Thoracic aorta (tissue), 2 donors: ENCODE measurements around the gene ZNF777. TPM values are rescaled to one million over a fixed set of nuclear protein-coding genes. Genes with fewer than 3 reads are reported as not detected.

Source experiments
- ATAC-seq: fragments of 150-250 bp; one replicate; pipeline ENCODE4 v1.8.0; 2017; ENCODE audit warnings: low read depth; ENCODE audit not compliant: insufficient number of reproducible peaks, low FRiP score
- DNase-seq: peaks from one replicate; pipeline ENCODE4 v3.0.0-alpha.2; 2020; ENCODE audit warnings: low spot score
- H3K27ac ChIP-seq, 2 donors: fragments of 200-600 bp; sonication (generic); 1 replicate in 1 of 2; 2 replicates in 1 of 2; pipeline ENCODE4 v1.5.1; 2016; ENCODE audit warnings: mild to moderate bottlenecking in 2 of 2, moderate library complexity in 2 of 2
- H3K27me3 ChIP-seq: fragments of 200-600 bp; sonication (generic); replicated peaks from 2 replicates; pipeline ENCODE4 v1.6.0; 2016; ENCODE audit warnings: mild to moderate bottlenecking; ENCODE audit not compliant: insufficient read depth
- H3K36me3 ChIP-seq: fragments of 200-600 bp; sonication (generic); one replicate; pipeline ENCODE4 v1.5.1; 2016
- H3K4me1 ChIP-seq, 2 donors: fragments of 200-600 bp; sonication (generic); 1 replicate in 1 of 2; 2 replicates in 1 of 2; pipeline versions ENCODE4 v1.5.1 to v1.6.0; 2016; ENCODE audit warnings: low read depth in 2 of 2, mild to moderate bottlenecking in 1 of 2; ENCODE audit not compliant: control insufficient read depth in 1 of 2
- H3K4me3 ChIP-seq: fragments of 200-600 bp; sonication (generic); 2 replicates; pipeline ENCODE4 v1.5.1; 2016; ENCODE audit warnings: mild to moderate bottlenecking
- H3K9me3 ChIP-seq: fragments of 200-600 bp; sonication (generic); 2 replicates; pipeline ENCODE4 v1.5.1; 2016
- CTCF ChIP-seq: fragments of 200-600 bp; sonication (generic); IDR thresholded peaks from one replicate; pipeline ENCODE4 v1.5.1; 2019; ENCODE audit warnings: antibody characterized with exemption
- total RNA-seq, 2 donors: library from RNA; depleted of rRNA; stranded (reverse); fragments of >200 nt; gene quantifications; one replicate each; pipeline versions ENCODE4 v1.1.0 to v1.2.3, GENCODE V29; 2016

Gene ZNF777
- total RNA-seq, 2 donors from 2014 or later = 5.3 to 8.2 TPM

- H3K9me3 ChIP-seq = peaks cover 3% of the 10 kb centered on the region
- H3K27ac ChIP-seq = no peak overlapping the region
- ATAC-seq (no peak), DNase-seq (no peak)
- TF ChIP-seq CTCF = no peak
- H3K4me1 ChIP-seq = no peaks in the 10 kb centered on the region
- no peak overlapping the region for H3K4me3 ChIP-seq
- H3K36me3 ChIP-seq = no peaks in the 10 kb centered on the region
- no peaks in the 10 kb centered on the region for H3K27me3 ChIP-seq
Observed at GRCh38 chr7:149385195-149385950, 75.5 kb downstream of the ZNF777 start.

Other genes with a start within 250 kb of the ZNF777 start
- gene ZNF212, start 221.4 kb downstream of the ZNF777 start, total RNA-seq = 1 to 10 TPM; 6.6 to 8.3 TPM
- 10 to 100 TPM; 23.6 to 28.9 TPM for gene ZNF783, start 198.9 kb downstream of the ZNF777 start, total RNA-seq
- gene ZNF746, start 36.7 kb upstream of the ZNF777 start, total RNA-seq = 10 to 100 TPM; 26.0 to 39.0 TPM